Astrocyte of the spinal cord (primary cell): ENCODE results near the gene ZRANB1.
A peak's percentile ranks its signal among the peaks of the same experiment; 100 is the strongest.

Source experiments
- DNase-seq: peaks from one replicate; pipeline ENCODE4 v3.0.0; 2011; ENCODE audit warnings: low read depth, low spot score
- H3K4me3 ChIP-seq: 2 replicates; pipeline ENCODE4 v1.5.1; 2011; ENCODE audit warnings: low read depth, mild to moderate bottlenecking, low read length, moderate library complexity
- CTCF ChIP-seq: IDR thresholded peaks from 2 replicates; pipeline ENCODE4 v1.5.1; 2012; ENCODE audit warnings: low read depth, mild to moderate bottlenecking, low read length, inconsistent platforms
- in situ Hi-C: cut with HindIII; loops from 2 replicates; pipeline ENCODE4 v1.10.0; 2017; ENCODE audit warnings: low sequenced_read_pairs

Gene ZRANB1

GRCh38 chr10:124918191-124918830 lies 23.6 kb upstream of the ZRANB1 start:
- DNase-seq, result peak; percentile 68
- TF ChIP-seq CTCF, result no peak
- in situ Hi-C loops, result no loop called here
- H3K4me3 ChIP-seq, result peak overlapping the region; percentile 92

- in situ Hi-C loops, result no loop called here
- TF ChIP-seq CTCF, result no peak
- no peak for DNase-seq
- H3K4me3 ChIP-seq, result peak overlapping the region; percentile 92
Observed at GRCh38 chr10:124918906-124919305, 23.0 kb upstream of the ZRANB1 start.

- no peak overlapping the region for H3K4me3 ChIP-seq
- no peak for TF ChIP-seq CTCF
- no peak for DNase-seq
- in situ Hi-C loops, result no loop called here
Observed at GRCh38 chr10:124921261-124921660, 20.7 kb upstream of the ZRANB1 start.

GRCh38 chr10:124923684-124924083 lies 18.2 kb upstream of the ZRANB1 start:
- TF ChIP-seq CTCF, result no peak
- in situ Hi-C loops, result no loop called here
- no peak for DNase-seq
- no peak overlapping the region for H3K4me3 ChIP-seq

GRCh38 chr10:124926548-124926947 lies 15.4 kb upstream of the ZRANB1 start:
- H3K4me3 ChIP-seq, result no peak overlapping the region
- in situ Hi-C loops, result no loop called here
- TF ChIP-seq CTCF, result no peak
- DNase-seq, result no peak

GRCh38 chr10:124928087-124928486 lies 13.8 kb upstream of the ZRANB1 start:
- DNase-seq, result no peak
- H3K4me3 ChIP-seq, result no peak overlapping the region
- no peak for TF ChIP-seq CTCF
- in situ Hi-C loops, result no loop called here
